Naive thymus-derived CD8-positive, alpha-beta T cell (primary cell): Measurements from ENCODE around the gene TSC1. TPM values are rescaled to one million over a fixed set of nuclear protein-coding genes. Genes with fewer than 3 reads are reported as not detected.

ENCODE experiments used
- ATAC-seq, 2 donors: fragments of 150-1000 bp; cut with Tn5 transposase in 1 of 2; sonication (Bioruptor Pico), chemical (Tn5 transposase) in 1 of 2; 1 replicate in 1 of 2; 2 replicates in 1 of 2; pipeline ENCODE4 v1.10.0; 2021; ENCODE audit warnings: mild to moderate bottlenecking in 2 of 2, moderate library complexity in 2 of 2
- POLR2A ChIA-PET: fragments of 350-600 bp; sonication (Branson Sonifier 250); formaldehyde crosslinking; loops from one replicate; lab custom pipeline; 2021; ENCODE audit warnings: antibody characterized with exemption; lab: Charles Lee
- DNase-seq, 10 donors: peaks; one replicate each; pipeline versions ENCODE4 v3.0.0 to v3.0.0-alpha.2; 2020 to 2022
- H3K27ac Mint-ChIP-seq, 10 donors: one replicate each; pipeline ENCODE4 v1.8.0; 2020 to 2022; ENCODE audit warnings: mild to moderate bottlenecking in 10 of 10, mixed read lengths in 10 of 10, moderate library complexity in 4 of 10, inconsistent platforms in 1 of 10
- H3K27me3 Mint-ChIP-seq, 5 donors: one replicate each; pipeline ENCODE4 v1.8.0; 2021 to 2022; ENCODE audit warnings: mixed read lengths in 5 of 5
- H3K36me3 Mint-ChIP-seq, 3 donors: one replicate each; pipeline ENCODE4 v1.8.0; 2020 to 2022; ENCODE audit warnings: mixed read lengths in 3 of 3, mild to moderate bottlenecking in 2 of 3, inconsistent platforms in 1 of 3
- H3K4me1 Mint-ChIP-seq, 4 donors: one replicate each; pipeline ENCODE4 v1.8.0; 2021 to 2022; ENCODE audit warnings: mixed read lengths in 4 of 4
- H3K4me3 Mint-ChIP-seq, 10 donors: one replicate each; pipeline ENCODE4 v1.8.0; 2020 to 2022; ENCODE audit warnings: mild to moderate bottlenecking in 10 of 10, mixed read lengths in 10 of 10, moderate library complexity in 6 of 10, inconsistent platforms in 1 of 10
- H3K9me3 Mint-ChIP-seq, 9 donors: one replicate each; pipeline ENCODE4 v1.8.0; 2020 to 2022; ENCODE audit warnings: mixed read lengths in 9 of 9, mild to moderate bottlenecking in 3 of 9, inconsistent platforms in 1 of 9, moderate library complexity in 1 of 9
- polyA plus RNA-seq, 3 donors: library from polyadenylated mRNA; unstranded; fragments of 300-500 nt; fragmentation: Illumina TruSeq; gene quantifications; one replicate each; pipeline ENCODE4 v1.2.3, GENCODE V29; 2021
- total RNA-seq, 8 experiments: library from RNA in 2 of 8; stranded (reverse) in 2 of 8; gene quantifications; one replicate each; pipeline ENCODE4 v1.2.3 and lab custom pipeline; 2021 to 2026

TSC1 gene
- total and polyA plus RNA-seq, 5 experiments from 2014 or later = 4.8 to 86.2 (median 8.7) TPM

- ATAC-seq (no peak), DNase-seq (no peak)
- Mint-ChIP-seq H3K9me3 (no peaks in the 10 kb centered on the region), H3K4me1 (peaks cover 0 to 7% (median 6%) of the 10 kb centered on the region in 4 donors), H3K27me3 (peaks cover 0 to 12% (median 0%) of the 10 kb centered on the region in 5 donors), H3K36me3 (no peaks in the 10 kb centered on the region), H3K27ac (no peak overlapping the region), H3K4me3 (no peak overlapping the region)
- POLR2A ChIA-PET = no interaction called here
These were observed 81.3 kb downstream of the TSC1 start for GRCh38 chr9:132863096-132863495.

DNA sequence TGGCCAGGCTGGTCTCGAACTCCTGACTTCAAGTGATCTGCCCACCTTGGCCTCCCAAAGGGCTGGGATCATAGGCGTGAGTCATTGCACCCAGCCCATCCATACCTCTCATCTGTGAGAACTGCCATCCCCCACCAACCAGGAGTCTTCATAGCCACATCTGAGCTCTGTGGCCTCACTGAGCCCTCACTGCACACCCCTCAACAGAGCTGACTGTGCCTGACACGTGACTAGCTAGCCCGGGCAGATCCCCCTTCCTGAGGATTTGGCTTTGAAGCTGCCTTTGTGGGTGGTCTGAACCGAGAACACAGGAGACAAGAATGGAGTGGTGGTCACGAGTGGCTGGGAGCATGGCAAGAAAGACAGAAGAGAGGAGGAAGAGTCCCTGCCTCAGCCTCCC, 81.9 kb downstream of the TSC1 start:
- Mint-ChIP-seq H3K27ac (peak overlapping the region in 2 of 10 donors; percentile 33 to 52), H3K27me3 (peaks cover 0 to 13% (median 0%) of the 10 kb centered on the region in 5 donors), H3K9me3 (no peaks in the 10 kb centered on the region), H3K36me3 (no peaks in the 10 kb centered on the region), H3K4me1 (peaks cover 0 to 7% (median 6%) of the 10 kb centered on the region in 4 donors), H3K4me3 (peak overlapping the region in 1 of 10 donors; percentile 41)
- ATAC-seq (no peak), DNase-seq (no peak)
- POLR2A ChIA-PET = interaction anchor here (0.5 to 0.7 kb wide), 2 partner anchors 12 to 213 kb away, joined by 3 to 4 read pairs; no protein-coding TSS in a partner anchor

GRCh38 chr9:132861666-132862065, 82.8 kb downstream of the TSC1 start:
- DNase-seq (no peak), ATAC-seq (no peak)
- POLR2A ChIA-PET = interaction anchor here (0.5 kb wide), 1 partner anchor 11 kb away, joined by 4 read pairs; no protein-coding TSS in a partner anchor
- Mint-ChIP-seq H3K27ac (peak overlapping the region in 2 of 10 donors; percentile 13 to 68), H3K36me3 (no peaks in the 10 kb centered on the region), H3K27me3 (peaks cover 0 to 16% (median 0%) of the 10 kb centered on the region in 5 donors), H3K4me1 (peaks cover 0 to 7% (median 6%) of the 10 kb centered on the region in 4 donors), H3K9me3 (no peaks in the 10 kb centered on the region), H3K4me3 (no peak overlapping the region)

GRCh38 chr9:132858751-132859150, 85.7 kb downstream of the TSC1 start:
- Mint-ChIP-seq H3K9me3 (no peaks in the 10 kb centered on the region), H3K4me3 (no peak overlapping the region), H3K27ac (no peak overlapping the region), H3K4me1 (peaks cover 6 to 14% (median 9%) of the 10 kb centered on the region in 4 donors), H3K27me3 (peaks cover 0 to 22% (median 1%) of the 10 kb centered on the region in 5 donors), H3K36me3 (no peaks in the 10 kb centered on the region)
- ATAC-seq = no peak
- DNase-seq = no peak
- POLR2A ChIA-PET = no interaction called here

DNA sequence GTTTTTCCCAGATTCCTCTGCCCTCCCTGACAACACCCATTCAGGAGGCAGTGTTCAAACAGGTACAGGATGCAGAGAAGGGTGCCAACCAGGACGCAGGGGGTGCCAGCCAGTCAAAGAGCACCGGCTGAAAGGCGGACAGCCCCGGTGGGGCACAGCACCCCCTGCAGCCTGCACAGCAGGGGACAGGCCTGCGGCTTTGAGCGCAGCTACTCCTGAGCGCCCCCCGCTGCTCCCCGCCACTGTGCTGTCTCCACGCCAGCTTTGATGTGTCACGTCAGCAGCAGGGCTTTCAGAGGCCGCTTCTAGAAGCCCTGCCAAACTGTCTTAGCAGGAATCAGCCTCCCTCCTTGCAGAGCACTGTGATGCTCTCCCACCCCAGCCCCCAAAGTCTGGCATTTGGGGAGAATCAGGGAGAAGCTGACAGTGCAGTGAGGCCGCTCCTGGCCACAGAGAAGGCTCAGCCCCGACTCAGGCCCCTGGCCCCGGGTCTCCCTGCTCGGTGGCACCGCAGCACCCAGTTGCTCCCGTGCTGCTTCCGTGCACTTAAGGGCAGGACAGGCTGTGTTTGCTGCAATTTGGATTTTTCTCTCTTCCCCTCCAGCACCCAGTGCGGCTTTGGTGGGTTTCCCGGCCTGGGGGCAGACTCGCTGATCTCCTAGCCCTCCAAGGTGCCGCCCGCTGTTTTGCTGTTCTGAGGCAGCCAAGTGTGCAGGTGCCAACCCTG, 86.6 kb downstream of the TSC1 start:
- H3K4me3 Mint-ChIP-seq = no peak overlapping the region
- POLR2A ChIA-PET = no interaction called here
- DNase-seq (no peak), ATAC-seq (no peak)
- no peaks in the 10 kb centered on the region for H3K36me3 Mint-ChIP-seq
- no peak overlapping the region for H3K27ac Mint-ChIP-seq
- H3K27me3 Mint-ChIP-seq = peaks cover 0 to 22% (median 1%) of the 10 kb centered on the region in 5 donors
- H3K9me3 Mint-ChIP-seq = no peaks in the 10 kb centered on the region
- H3K4me1 Mint-ChIP-seq = peaks cover 6 to 13% (median 9%) of the 10 kb centered on the region in 4 donors

DNA sequence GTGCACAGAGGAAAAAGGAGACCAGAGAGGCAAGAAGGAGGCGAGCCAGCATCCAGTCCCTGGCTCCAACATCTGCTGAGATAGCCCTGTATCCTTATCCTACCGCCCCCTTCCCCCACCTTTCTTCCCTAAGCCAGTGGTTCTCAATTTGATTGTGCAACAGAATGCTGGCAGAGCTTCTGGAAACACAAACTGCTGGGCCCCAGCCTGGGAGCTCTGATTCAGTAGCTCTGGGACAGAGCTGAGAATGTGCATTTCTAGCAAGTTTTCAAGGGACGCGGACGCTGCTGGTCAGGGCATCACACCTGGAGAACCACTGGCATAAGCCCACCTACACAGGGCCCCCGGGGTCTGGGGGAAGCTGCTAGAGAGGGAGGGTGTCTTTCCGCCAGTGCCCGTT, 87.4 kb downstream of the TSC1 start:
- DNase-seq (no peak), ATAC-seq (no peak)
- Mint-ChIP-seq H3K9me3 (no peaks in the 10 kb centered on the region), H3K4me3 (no peak overlapping the region), H3K36me3 (no peaks in the 10 kb centered on the region), H3K4me1 (peaks cover 0 to 7% (median 6%) of the 10 kb centered on the region in 4 donors), H3K27me3 (peaks cover 0 to 22% (median 1%) of the 10 kb centered on the region in 5 donors), H3K27ac (peak overlapping the region in 1 of 10 donors; percentile 74)
- POLR2A ChIA-PET = no interaction called here

GRCh38 chr9:132855904-132856303, 88.5 kb downstream of the TSC1 start:
- Mint-ChIP-seq H3K36me3 (no peaks in the 10 kb centered on the region), H3K4me1 (peaks cover 5 to 15% (median 10%) of the 10 kb centered on the region in 4 donors), H3K27ac (no peak overlapping the region), H3K9me3 (no peaks in the 10 kb centered on the region), H3K4me3 (no peak overlapping the region), H3K27me3 (peaks cover 0 to 22% (median 2%) of the 10 kb centered on the region in 5 donors)
- ATAC-seq = no peak
- POLR2A ChIA-PET = no interaction called here
- no peak for DNase-seq

GRCh38 chr9:132854832-132855231, 89.6 kb downstream of the TSC1 start:
- ATAC-seq = no peak
- no peak for DNase-seq
- peaks cover 0 to 22% (median 2%) of the 10 kb centered on the region in 5 donors for H3K27me3 Mint-ChIP-seq
- H3K4me1 Mint-ChIP-seq = peaks cover 7 to 21% (median 14%) of the 10 kb centered on the region in 4 donors
- POLR2A ChIA-PET = no interaction called here
- no peaks in the 10 kb centered on the region for H3K36me3 Mint-ChIP-seq
- no peak overlapping the region for H3K4me3 Mint-ChIP-seq
- H3K9me3 Mint-ChIP-seq = no peaks in the 10 kb centered on the region
- peak overlapping the region in 1 of 10 donors; percentile 38 for H3K27ac Mint-ChIP-seq

DNA sequence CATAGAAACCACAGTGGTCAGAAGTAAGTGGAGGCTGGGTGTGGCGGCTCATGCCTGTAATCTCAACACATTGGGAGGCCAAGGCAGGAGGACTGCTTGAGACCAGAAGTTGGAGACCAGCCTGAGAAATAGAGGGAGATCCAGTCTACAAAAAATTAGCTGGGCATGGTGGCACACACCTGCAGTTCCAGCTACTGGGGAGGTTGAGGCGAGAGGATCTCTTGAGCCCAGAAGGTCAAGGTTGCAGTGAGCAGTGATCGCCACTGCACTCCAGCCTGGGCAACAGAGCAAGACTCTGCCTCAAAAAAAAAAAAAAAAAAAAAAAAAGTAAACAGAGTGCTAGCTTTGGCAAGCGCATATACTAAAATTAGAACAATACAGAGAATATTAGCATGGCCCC, 90.9 kb downstream of the TSC1 start:
- no peak overlapping the region for H3K4me3 Mint-ChIP-seq
- POLR2A ChIA-PET = no interaction called here
- H3K36me3 Mint-ChIP-seq = no peaks in the 10 kb centered on the region
- H3K27ac Mint-ChIP-seq = no peak overlapping the region
- ATAC-seq (no peak), DNase-seq (no peak)
- H3K27me3 Mint-ChIP-seq = peaks cover 0 to 12% (median 2%) of the 10 kb centered on the region in 5 donors
- no peaks in the 10 kb centered on the region for H3K9me3 Mint-ChIP-seq
- peaks cover 9 to 28% (median 20%) of the 10 kb centered on the region in 4 donors for H3K4me1 Mint-ChIP-seq

GRCh38 chr9:132849185-132849706, 95.2 kb downstream of the TSC1 start:
- no peaks in the 10 kb centered on the region for H3K9me3 Mint-ChIP-seq
- peaks cover 0 to 2% (median 0%) of the 10 kb centered on the region in 5 donors for H3K27me3 Mint-ChIP-seq
- peak overlapping the region in 9 of 10 donors; percentile 36 to 71 (median 49) for H3K4me3 Mint-ChIP-seq
- H3K4me1 Mint-ChIP-seq = peaks cover 3 to 25% (median 17%) of the 10 kb centered on the region in 4 donors
- peak in 2 of 10 donors; percentile 1 to 23 for DNase-seq
- POLR2A ChIA-PET = no interaction called here
- no peaks in the 10 kb centered on the region for H3K36me3 Mint-ChIP-seq
- peak; percentile 45 to 56 for ATAC-seq
- peak overlapping the region in 9 of 10 donors; percentile 26 to 88 (median 79) for H3K27ac Mint-ChIP-seq

- ATAC-seq (no peak), DNase-seq (no peak)
- no peaks in the 10 kb centered on the region for H3K36me3 Mint-ChIP-seq
- H3K9me3 Mint-ChIP-seq = no peaks in the 10 kb centered on the region
- no peak overlapping the region for H3K4me3 Mint-ChIP-seq
- POLR2A ChIA-PET = no interaction called here
- H3K27ac Mint-ChIP-seq = peak overlapping the region in 2 of 10 donors; percentile 2 to 8
- peaks cover 0 to 2% (median 0%) of the 10 kb centered on the region in 5 donors for H3K27me3 Mint-ChIP-seq
- H3K4me1 Mint-ChIP-seq = peaks cover 3 to 25% (median 17%) of the 10 kb centered on the region in 4 donors
These were observed 97.4 kb downstream of the TSC1 start for GRCh38 chr9:132846918-132847515.

DNA sequence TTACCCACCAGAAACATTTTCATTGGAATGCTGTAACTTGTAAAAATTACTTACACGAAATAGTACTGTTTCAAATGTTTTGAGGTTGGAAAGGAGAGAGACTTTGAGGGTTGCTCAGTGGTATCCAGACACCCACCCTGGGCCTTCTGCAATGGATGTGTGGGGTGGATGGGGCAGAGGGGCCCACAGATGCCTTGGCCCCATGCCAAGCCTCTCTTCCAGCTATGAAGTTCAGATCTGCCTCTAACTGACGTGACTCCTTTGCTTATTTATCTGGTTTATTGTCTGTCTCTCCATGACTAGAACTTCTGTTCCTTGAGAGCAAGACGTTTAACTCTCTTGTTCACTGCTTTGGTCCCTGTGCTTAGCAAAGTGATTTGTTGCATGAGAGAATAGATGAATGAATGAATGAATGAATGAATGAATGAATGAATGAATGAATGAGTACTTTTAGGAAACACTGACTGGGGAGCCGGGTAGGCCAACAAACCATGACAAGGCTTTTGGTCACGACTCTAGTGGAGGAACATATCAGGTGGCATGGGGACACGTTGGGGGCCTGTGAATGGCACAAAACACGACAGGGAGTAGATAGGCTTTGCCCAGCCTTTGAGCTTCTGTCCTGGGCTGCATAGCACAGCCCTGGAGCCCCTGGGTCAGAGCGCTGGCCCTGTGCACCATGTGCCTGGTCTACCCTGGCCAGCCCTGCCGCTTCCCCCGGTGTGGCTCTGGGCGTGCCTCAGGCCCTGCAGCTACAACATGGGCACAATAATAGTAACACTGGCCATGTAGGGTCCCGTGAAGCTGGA, 98.1 kb downstream of the TSC1 start:
- no peak for DNase-seq
- Mint-ChIP-seq H3K27me3 (no peaks in the 10 kb centered on the region), H3K36me3 (no peaks in the 10 kb centered on the region), H3K4me3 (no peak overlapping the region), H3K9me3 (no peaks in the 10 kb centered on the region), H3K27ac (peak overlapping the region in 1 of 10 donors; percentile 35), H3K4me1 (peaks cover 3 to 22% (median 14%) of the 10 kb centered on the region in 4 donors)
- POLR2A ChIA-PET = interaction anchor here (0.7 kb wide), 1 partner anchor 38 kb away, joined by 5 read pairs; no protein-coding TSS in a partner anchor
- ATAC-seq = no peak
